HEK293 (cell line): Measurements from ENCODE around the gene RPS6KB1.
A peak's percentile ranks its signal among the peaks of the same experiment; 100 is the strongest.

Experiments used
- ATF2 ChIP-seq: fragments of 450-650 bp; formaldehyde crosslinking; IDR thresholded peaks from 2 replicates; pipeline ENCODE4 v1.5.1; 2016; ENCODE audit warnings: missing biosample characterization, missing genetic modification characterization, low read depth
- BCL11B ChIP-seq: fragments of 450-650 bp; formaldehyde crosslinking; IDR thresholded peaks from 2 replicates; pipeline ENCODE4 v1.5.1; 2016; ENCODE audit warnings: low read depth, missing biosample characterization, missing genetic modification characterization
- BCL6B ChIP-seq: fragments of 450-650 bp; formaldehyde crosslinking; IDR thresholded peaks from 2 replicates; pipeline ENCODE4 v1.5.1; 2017; ENCODE audit warnings: missing biosample characterization, missing genetic modification characterization
- HOXA7 ChIP-seq: sonication (generic); formaldehyde crosslinking; IDR thresholded peaks from 2 replicates; pipeline ENCODE4 v1.8.1; 2022; ENCODE audit warnings: missing genetic modification reagents, borderline replicate concordance
- KLF10 ChIP-seq: fragments of 450-650 bp; IDR thresholded peaks from 2 replicates; pipeline ENCODE4 v1.5.1; 2018; ENCODE audit warnings: missing biosample characterization, mild to moderate bottlenecking, missing genetic modification characterization
- ZBTB11 ChIP-seq: fragments of 450-650 bp; formaldehyde crosslinking; conservative IDR thresholded peaks from 2 replicates; pipeline ENCODE4 v1.5.1; 2016; ENCODE audit warnings: low read depth, missing biosample characterization, missing genetic modification characterization
- ZBTB26 ChIP-seq: fragments of 450-650 bp; formaldehyde crosslinking; optimal IDR thresholded peaks from 2 replicates; pipeline ENCODE3; 2016; ENCODE audit warnings: missing biosample characterization, mild to moderate bottlenecking, missing genetic modification characterization
- ZFHX2 ChIP-seq: fragments of 450-650 bp; formaldehyde crosslinking; conservative IDR thresholded peaks from 2 replicates; pipeline ENCODE4 v1.5.1; 2016; ENCODE audit warnings: missing biosample characterization, missing genetic modification characterization
- ZFP41 ChIP-seq: fragments of 450-650 bp; formaldehyde crosslinking; IDR thresholded peaks from 2 replicates; pipeline ENCODE4 v1.5.1; 2016; ENCODE audit warnings: missing biosample characterization, missing genetic modification characterization, borderline replicate concordance
- ZNF132 ChIP-seq: fragments of 450-650 bp; formaldehyde crosslinking; IDR thresholded peaks from 2 replicates; pipeline ENCODE4 v1.5.1; 2017; ENCODE audit warnings: missing biosample characterization, missing genetic modification characterization, borderline replicate concordance
- ZNF146 ChIP-seq: fragments of 450-650 bp; formaldehyde crosslinking; IDR thresholded peaks from 2 replicates; pipeline ENCODE4 v1.5.1; 2016; ENCODE audit warnings: missing biosample characterization, missing genetic modification characterization
- ZNF18 ChIP-seq: fragments of 450-650 bp; formaldehyde crosslinking; IDR thresholded peaks from 2 replicates; pipeline ENCODE4 v1.5.1; 2016; ENCODE audit warnings: missing biosample characterization, missing genetic modification characterization
- ZNF19 ChIP-seq: fragments of 450-650 bp; formaldehyde crosslinking; IDR thresholded peaks from 2 replicates; pipeline ENCODE4; 2016; ENCODE audit warnings: missing biosample characterization, missing genetic modification characterization, low read depth
- ZNF211 ChIP-seq: fragments of 450-650 bp; formaldehyde crosslinking; IDR thresholded peaks from 2 replicates; pipeline ENCODE4 v1.5.1; 2016; ENCODE audit warnings: low read depth, missing biosample characterization, missing genetic modification characterization
- ZNF292 ChIP-seq: fragments of 450-650 bp; formaldehyde crosslinking; IDR thresholded peaks from 2 replicates; pipeline ENCODE4 v1.5.1; 2016; ENCODE audit warnings: low read depth, missing biosample characterization, missing genetic modification characterization, borderline replicate concordance
- ZNF37A ChIP-seq: fragments of 450-650 bp; IDR thresholded peaks from 2 replicates; pipeline ENCODE4 v1.5.1; 2018; ENCODE audit warnings: missing biosample characterization, missing genetic modification characterization
- ZNF488 ChIP-seq: fragments of 450-650 bp; formaldehyde crosslinking; IDR thresholded peaks from 2 replicates; pipeline ENCODE4 v1.5.1; 2016; ENCODE audit warnings: missing biosample characterization, missing genetic modification characterization
- ZNF501 ChIP-seq: fragments of 450-650 bp; formaldehyde crosslinking; IDR thresholded peaks from 2 replicates; pipeline ENCODE4 v1.5.1; 2016; ENCODE audit warnings: missing biosample characterization, missing genetic modification characterization
- ZNF580 ChIP-seq: fragments of 450-650 bp; formaldehyde crosslinking; IDR thresholded peaks from 2 replicates; pipeline ENCODE4 v1.5.1; 2016; ENCODE audit warnings: missing biosample characterization, missing genetic modification characterization
- ZNF585B ChIP-seq: fragments of 450-650 bp; formaldehyde crosslinking; IDR thresholded peaks from 2 replicates; pipeline ENCODE4 v1.5.1; 2016; ENCODE audit warnings: missing biosample characterization, missing genetic modification characterization
- ZNF629 ChIP-seq: fragments of 450-650 bp; formaldehyde crosslinking; IDR thresholded peaks from 2 replicates; pipeline ENCODE4 v1.5.1; 2017; ENCODE audit warnings: missing biosample characterization, missing genetic modification characterization
- ZNF660 ChIP-seq: fragments of 450-650 bp; IDR thresholded peaks from 2 replicates; pipeline ENCODE4 v1.5.1; 2018; ENCODE audit warnings: missing biosample characterization, mild to moderate bottlenecking, missing genetic modification characterization
- ZNF791 ChIP-seq: fragments of 450-650 bp; formaldehyde crosslinking; IDR thresholded peaks from 2 replicates; pipeline ENCODE4 v1.5.1; 2016; ENCODE audit warnings: missing biosample characterization, missing genetic modification characterization
- ZSCAN18 ChIP-seq: fragments of 450-650 bp; formaldehyde crosslinking; IDR thresholded peaks from 2 replicates; pipeline ENCODE4 v1.5.1; 2016; ENCODE audit warnings: missing biosample characterization, missing genetic modification characterization
- ZSCAN30 ChIP-seq: fragments of 450-650 bp; IDR thresholded peaks from 2 replicates; pipeline ENCODE4 v1.5.1; 2018; ENCODE audit warnings: missing biosample characterization, mild to moderate bottlenecking, missing genetic modification characterization, moderate library complexity
- ZSCAN4 ChIP-seq: fragments of 450-650 bp; formaldehyde crosslinking; IDR thresholded peaks from 2 replicates; pipeline ENCODE4 v1.5.1; 2017; ENCODE audit warnings: missing biosample characterization, missing genetic modification characterization

RPS6KB1 gene

GRCh38 chr17:59963738-59964481, 71.0 kb downstream of the RPS6KB1 start (continued):
- TF ChIP-seq ZSCAN18 (tag by site-specific recombination) (no peak), ZNF211 (tag by site-specific recombination) (no peak), ZFHX2 (tag by site-specific recombination) (no peak), BCL11B (tag by site-specific recombination) (no peak), ZFP41 (tag by site-specific recombination) (no peak), ZNF585B (tag by site-specific recombination) (no peak), ZNF660 (tag by site-specific recombination) (no peak; the same call in 1 of the 2 replicates), ZNF791 (tag by site-specific recombination) (no peak), ZSCAN30 (tag by site-specific recombination) (no peak), ZNF19 (no peak), ZNF501 (tag by site-specific recombination) (no peak), ZNF18 (tag by site-specific recombination) (no peak), ZNF37A (no peak), ZNF629 (peak; percentile 71), ATF2 (tag by site-specific recombination) (no peak), HOXA7 (CRISPR knock-in tag) (no peak), KLF10 (tag by site-specific recombination) (no peak), BCL6B (tag by site-specific recombination) (no peak), ZNF292 (tag by site-specific recombination) (no peak), ZBTB26 (no peak), ZNF146 (tag by site-specific recombination) (no peak), ZNF580 (tag by site-specific recombination) (no peak), ZBTB11 (peak; percentile 31; the same call in 1 of the 2 replicates), ZNF488 (tag by site-specific recombination) (no peak), ZSCAN4 (tag by site-specific recombination) (no peak), ZNF132 (tag by site-specific recombination) (no peak)
